SK-N-MC (cell line): ENCODE data around the gene TP53I11.

Experiments
- DNase-seq: peaks from one replicate; pipeline ENCODE4 v3.0.0-alpha.2; 2011; ENCODE audit warnings: low read depth, low spot score
- H3K27ac ChIP-seq: fragments of 200-600 bp; sonication (generic); 2 replicates; pipeline ENCODE4 v1.5.1; 2016; ENCODE audit warnings: mixed run types
- H3K36me3 ChIP-seq: fragments of 200-600 bp; sonication (generic); 2 replicates; pipeline ENCODE4 v1.6.1; 2017; ENCODE audit warnings: antibody characterized with exemption, low read length, mixed read lengths; ENCODE audit not compliant: insufficient read depth
- H3K4me3 ChIP-seq: fragments of 200-600 bp; sonication (generic); 2 replicates; pipeline ENCODE4 v1.5.1; 2016
- H3K9ac ChIP-seq: fragments of 200-600 bp; sonication (generic); 2 replicates; pipeline ENCODE4 v1.8.0; 2017; ENCODE audit warnings: mixed run types, mixed read lengths; ENCODE audit not compliant: insufficient read length
- H3K9me3 ChIP-seq: fragments of 200-600 bp; sonication (generic); 2 replicates; pipeline ENCODE4 v1.6.1; 2017; ENCODE audit warnings: low read depth, mild to moderate bottlenecking, antibody characterized with exemption, low read length, moderate library complexity, mixed read lengths
- EZH2 ChIP-seq: fragments of 200-600 bp; sonication (generic); IDR thresholded peaks from one replicate; pipeline ENCODE4 v1.6.1; 2017; ENCODE audit warnings: antibody characterized with exemption
- FOXP2 ChIP-seq: optimal IDR thresholded peaks from 2 replicates; pipeline ENCODE3; 2011; ENCODE audit warnings: mild to moderate bottlenecking, moderate library complexity; ENCODE audit not compliant: insufficient read depth; ENCODE audit errors: extremely low read length, control extremely low read depth
- POLR2AphosphoS5 ChIP-seq: IDR thresholded peaks from 2 replicates; pipeline ENCODE4 v1.6.1; 2012; ENCODE audit warnings: mild to moderate bottlenecking, low read depth, low read length, borderline replicate concordance

TP53I11 gene

GRCh38 chr11:44912270-44912987 is 38.3 kb downstream of the TP53I11 start:
- DNase-seq = no peak
- no peak for TF ChIP-seq FOXP2
- TF ChIP-seq EZH2 = no peak
- TF ChIP-seq POLR2AphosphoS5 = no peak
- Histone ChIP-seq H3K4me3 (no peak overlapping the region), H3K9ac (no peak overlapping the region), H3K36me3 (no peaks in the 10 kb centered on the region), H3K27ac (no peak overlapping the region), H3K9me3 (no peaks in the 10 kb centered on the region)

GRCh38 chr11:44911029-44911814 is 39.5 kb downstream of the TP53I11 start:
- no peak overlapping the region for H3K27ac ChIP-seq
- peak; percentile 90 for DNase-seq
- H3K9me3 ChIP-seq = no peaks in the 10 kb centered on the region
- H3K9ac ChIP-seq = no peak overlapping the region
- no peak for TF ChIP-seq FOXP2
- no peak for TF ChIP-seq EZH2
- peak overlapping the region; percentile 69 for H3K4me3 ChIP-seq
- no peaks in the 10 kb centered on the region for H3K36me3 ChIP-seq

- TF ChIP-seq FOXP2 (no peak), POLR2AphosphoS5 (no peak), EZH2 (no peak)
- no peak for DNase-seq
- Histone ChIP-seq H3K9ac (no peak overlapping the region), H3K36me3 (no peaks in the 10 kb centered on the region), H3K4me3 (no peak overlapping the region), H3K9me3 (no peaks in the 10 kb centered on the region), H3K27ac (no peak overlapping the region)
Measured at GRCh38 chr11:44910591-44910990, 40.1 kb downstream of the TP53I11 start.

- H3K4me3 ChIP-seq = no peak overlapping the region
- TF ChIP-seq FOXP2 = no peak
- TF ChIP-seq POLR2AphosphoS5 = no peak
- no peak for TF ChIP-seq EZH2
- no peak for DNase-seq
Measured at GRCh38 chr11:44909557-44909956, 41.1 kb downstream of the TP53I11 start.

GRCh38 chr11:44906649-44907048 is 44.0 kb downstream of the TP53I11 start:
- Histone ChIP-seq H3K4me3 (no peak overlapping the region), H3K27ac (no peak overlapping the region), H3K9me3 (no peaks in the 10 kb centered on the region), H3K9ac (no peak overlapping the region), H3K36me3 (no peaks in the 10 kb centered on the region)
- TF ChIP-seq POLR2AphosphoS5 = no peak
- TF ChIP-seq FOXP2 = no peak
- no peak for TF ChIP-seq EZH2
- no peak for DNase-seq

More at GRCh38 chr11:44909557-44909956, 41.1 kb downstream of the TP53I11 start:
- H3K9ac ChIP-seq = no peak overlapping the region
- H3K27ac ChIP-seq = no peak overlapping the region
- H3K36me3 ChIP-seq = no peaks in the 10 kb centered on the region
- H3K9me3 ChIP-seq = no peaks in the 10 kb centered on the region

GRCh38 chr11:44905131-44905866 is 45.4 kb downstream of the TP53I11 start:
- TF ChIP-seq POLR2AphosphoS5 (no peak), FOXP2 (no peak), EZH2 (no peak)

GRCh38 chr11:44904261-44905020 is 46.2 kb downstream of the TP53I11 start:
- no peaks in the 10 kb centered on the region for H3K36me3 ChIP-seq
- no peak for TF ChIP-seq EZH2
- H3K27ac ChIP-seq = no peak overlapping the region
- no peak overlapping the region for H3K9ac ChIP-seq
- no peaks in the 10 kb centered on the region for H3K9me3 ChIP-seq
- H3K4me3 ChIP-seq = no peak overlapping the region
- DNase-seq = no peak

More at GRCh38 chr11:44905131-44905866, 45.4 kb downstream of the TP53I11 start:
- no peak overlapping the region for H3K4me3 ChIP-seq
- no peaks in the 10 kb centered on the region for H3K9me3 ChIP-seq
- H3K36me3 ChIP-seq = no peaks in the 10 kb centered on the region
- H3K9ac ChIP-seq = no peak overlapping the region
- no peak for DNase-seq
- H3K27ac ChIP-seq = no peak overlapping the region

- no peaks in the 10 kb centered on the region for H3K36me3 ChIP-seq
- no peak for TF ChIP-seq EZH2
- no peak for TF ChIP-seq FOXP2
- TF ChIP-seq POLR2AphosphoS5 = no peak
- no peak overlapping the region for H3K27ac ChIP-seq
- no peak overlapping the region for H3K9ac ChIP-seq
- DNase-seq = no peak
- no peaks in the 10 kb centered on the region for H3K9me3 ChIP-seq
- no peak overlapping the region for H3K4me3 ChIP-seq
Measured at GRCh38 chr11:44903518-44903917, 47.2 kb downstream of the TP53I11 start.
